Liver (tissue), 9 donors: ENCODE results near the gene ATOH8. TPM values are rescaled to one million over a fixed set of nuclear protein-coding genes. Genes with fewer than 3 reads are reported as not detected.
A peak's percentile ranks its signal among the peaks of the same experiment; 100 is the strongest.

ENCODE experiments used
- DNase-seq: peaks from one replicate; pipeline ENCODE4 v3.0.0-alpha.2; 2017; ENCODE audit warnings: low spot score
- H3K27ac ChIP-seq, 2 donors: one replicate each; pipeline ENCODE4 v1.7.0; 2013; ENCODE audit warnings: inconsistent platforms in 2 of 2, low read length in 2 of 2, control low read depth in 1 of 2, low read depth in 1 of 2, mild to moderate bottlenecking in 1 of 2
- H3K27me3 ChIP-seq, 4 donors: one replicate each; pipeline versions ENCODE4 v1.6.1 to v1.7.0; 2013; ENCODE audit warnings: low read length in 3 of 4, inconsistent platforms in 1 of 4, mild to moderate bottlenecking in 1 of 4, moderate library complexity in 1 of 4; ENCODE audit not compliant: control insufficient read depth in 4 of 4, insufficient read depth in 4 of 4
- H3K36me3 ChIP-seq, 4 donors: one replicate each; pipeline versions ENCODE4 v1.6.1 to v1.7.0; 2013; ENCODE audit warnings: low read length in 3 of 4, mild to moderate bottlenecking in 3 of 4, low read depth in 1 of 4, moderate library complexity in 1 of 4; ENCODE audit not compliant: control insufficient read depth in 4 of 4, insufficient read depth in 3 of 4
- H3K4me1 ChIP-seq, 4 donors: one replicate each; pipeline versions ENCODE4 v1.6.1 to v1.7.0; 2013; ENCODE audit warnings: low read length in 3 of 4, mild to moderate bottlenecking in 3 of 4, moderate library complexity in 1 of 4; ENCODE audit not compliant: control insufficient read depth in 4 of 4, insufficient read depth in 4 of 4
- H3K4me3 ChIP-seq, 3 donors: one replicate each; pipeline versions ENCODE4 v1.6.1 to v1.7.0; 2013; ENCODE audit warnings: low read length in 3 of 3, control low read depth in 1 of 3, low read depth in 1 of 3, mild to moderate bottlenecking in 1 of 3
- H3K9ac ChIP-seq, 2 donors: one replicate each; pipeline ENCODE4 v1.7.0; 2013; ENCODE audit warnings: low read length in 2 of 2, mild to moderate bottlenecking in 2 of 2, moderate library complexity in 2 of 2, control low read depth in 1 of 2, low read depth in 1 of 2
- H3K9me3 ChIP-seq, 4 donors: one replicate each; pipeline versions ENCODE4 v1.6.1 to v1.7.0; 2013; ENCODE audit warnings: low read length in 3 of 4; ENCODE audit not compliant: control insufficient read depth in 4 of 4
- ATF3 ChIP-seq: IDR thresholded peaks from 2 replicates; pipeline ENCODE4 v1.6.1; 2016; ENCODE audit warnings: antibody characterized with exemption
- FOXA1 ChIP-seq: IDR thresholded peaks from 2 replicates; pipeline ENCODE4 v1.6.1; 2016; ENCODE audit warnings: antibody characterized with exemption
- FOXA2 ChIP-seq: IDR thresholded peaks from 2 replicates; pipeline ENCODE4 v1.6.1; 2016; ENCODE audit warnings: antibody characterized with exemption
- GABPA ChIP-seq, 2 donors: IDR thresholded peaks in 1 of 2; conservative IDR thresholded peaks in 1 of 2; 2 replicates each; pipeline ENCODE4 v1.6.1; 2016; ENCODE audit warnings: antibody characterized with exemption in 2 of 2, mild to moderate bottlenecking in 1 of 2, moderate library complexity in 1 of 2
- HNF4A ChIP-seq, 2 donors: conservative IDR thresholded peaks; 2 replicates each; pipeline ENCODE4 v1.6.1; 2016; ENCODE audit warnings: antibody characterized with exemption in 2 of 2, mild to moderate bottlenecking in 2 of 2
- HNF4G ChIP-seq: IDR thresholded peaks from 2 replicates; pipeline ENCODE4 v1.6.1; 2016; ENCODE audit warnings: antibody characterized with exemption
- JUND ChIP-seq, 2 donors: IDR thresholded peaks; 2 replicates each; pipeline ENCODE4 v1.6.1; 2016; ENCODE audit warnings: antibody characterized with exemption in 2 of 2
- NR2F2 ChIP-seq: IDR thresholded peaks from 2 replicates; pipeline ENCODE4 v1.6.1; 2016; ENCODE audit warnings: antibody characterized with exemption
- RAD21 ChIP-seq, 2 donors: IDR thresholded peaks; 2 replicates each; pipeline ENCODE4 v1.6.1; 2016; ENCODE audit warnings: antibody characterized with exemption in 2 of 2, mild to moderate bottlenecking in 2 of 2
- REST ChIP-seq: IDR thresholded peaks from 2 replicates; pipeline ENCODE4 v1.6.1; 2016; ENCODE audit warnings: antibody characterized with exemption, mild to moderate bottlenecking
- RXRA ChIP-seq, 2 donors: IDR thresholded peaks; 2 replicates each; pipeline ENCODE4 v1.6.1; 2017 to 2018; ENCODE audit warnings: antibody characterized with exemption in 2 of 2, mild to moderate bottlenecking in 1 of 2
- SP1 ChIP-seq: IDR thresholded peaks from 2 replicates; pipeline ENCODE4 v1.6.1; 2018; ENCODE audit warnings: antibody characterized with exemption, mild to moderate bottlenecking
- TAF1 ChIP-seq: conservative IDR thresholded peaks from 2 replicates; pipeline ENCODE4 v1.6.1; 2016; ENCODE audit warnings: antibody characterized with exemption, mild to moderate bottlenecking
- YY1 ChIP-seq: IDR thresholded peaks from 2 replicates; pipeline ENCODE4 v1.6.1; 2016; ENCODE audit warnings: antibody characterized with exemption, mild to moderate bottlenecking
- ZBTB33 ChIP-seq: IDR thresholded peaks from 2 replicates; pipeline ENCODE4 v1.6.1; 2016; ENCODE audit warnings: antibody characterized with exemption
- WGBS: extraction: QIAGEN DNeasy Blood & Tissue Kit; methylation state at CpG from one replicate; pipeline ENCODE4 v1.1.7; 2013; 5-methylcytosine and 5-hydroxymethylcytosine counted together
- polyA plus RNA-seq, 2 donors: library from polyadenylated mRNA; stranded (reverse) in 1 of 2; unstranded in 1 of 2; fragments of 200-250 nt in 1 of 2; fragments of >200 nt in 1 of 2; fragmentation: Nextera tagmentation in 1 of 2; extraction: Ambion mirVana in 1 of 2; gene quantifications; one replicate each; pipeline versions ENCODE4 v1.2.1 to v1.2.3, GENCODE V29; 2013 to 2015
- total RNA-seq, 2 donors: library from RNA; depleted of rRNA; stranded (reverse); fragments of >200 nt; gene quantifications; one replicate each; pipeline ENCODE4 v1.2.3, GENCODE V29; 2014
- TF ChIP-seq, protein P1 (sequence below): fragments of 150-350 bp; IDR thresholded peaks from 2 replicates; pipeline ENCODE4 v1.5.1; 2017; ENCODE audit warnings: improper control_type of control experiment, low read depth, low read length; ENCODE audit not compliant: missing input control
- donor health status: healthy.
- donor health status: healthy.
- donor health status: healthy.
- donor health status: healthy.
- donor health status: healthy.

Gene ATOH8
- total and polyA plus RNA-seq, 4 donors: 0.33 to 37.7 (median 26.8) TPM

- Histone ChIP-seq H3K4me1 (peaks cover 20 to 47% (median 36%) of the 10 kb centered on the region in 4 donors), H3K9ac (no peak overlapping the region), H3K4me3 (no peak overlapping the region), H3K27me3 (no peaks in the 10 kb centered on the region), H3K27ac (peak overlapping the region; percentile 75 to 88), H3K9me3 (no peaks in the 10 kb centered on the region), H3K36me3 (no peaks in the 10 kb centered on the region)
- WGBS: 74% methylated on average over 10 of the region's 10 CpGs
- no peak for DNase-seq
- TF ChIP-seq HNF4A (conservative IDR thresholded peaks at IDR 0.05) (no peak), RXRA (IDR thresholded peaks at IDR 0.05) (no peak), TAF1 (no peak), FOXA2 (no peak), NR2F2 (no peak), SP1 (no peak), ATF3 (no peak), REST (no peak), FOXA1 (no peak), RAD21 (IDR thresholded peaks at IDR 0.05) (no peak), JUND (IDR thresholded peaks at IDR 0.05) (no peak), ZBTB33 (no peak), YY1 (no peak), HNF4G (no peak)
- TF ChIP-seq, protein P1, sequence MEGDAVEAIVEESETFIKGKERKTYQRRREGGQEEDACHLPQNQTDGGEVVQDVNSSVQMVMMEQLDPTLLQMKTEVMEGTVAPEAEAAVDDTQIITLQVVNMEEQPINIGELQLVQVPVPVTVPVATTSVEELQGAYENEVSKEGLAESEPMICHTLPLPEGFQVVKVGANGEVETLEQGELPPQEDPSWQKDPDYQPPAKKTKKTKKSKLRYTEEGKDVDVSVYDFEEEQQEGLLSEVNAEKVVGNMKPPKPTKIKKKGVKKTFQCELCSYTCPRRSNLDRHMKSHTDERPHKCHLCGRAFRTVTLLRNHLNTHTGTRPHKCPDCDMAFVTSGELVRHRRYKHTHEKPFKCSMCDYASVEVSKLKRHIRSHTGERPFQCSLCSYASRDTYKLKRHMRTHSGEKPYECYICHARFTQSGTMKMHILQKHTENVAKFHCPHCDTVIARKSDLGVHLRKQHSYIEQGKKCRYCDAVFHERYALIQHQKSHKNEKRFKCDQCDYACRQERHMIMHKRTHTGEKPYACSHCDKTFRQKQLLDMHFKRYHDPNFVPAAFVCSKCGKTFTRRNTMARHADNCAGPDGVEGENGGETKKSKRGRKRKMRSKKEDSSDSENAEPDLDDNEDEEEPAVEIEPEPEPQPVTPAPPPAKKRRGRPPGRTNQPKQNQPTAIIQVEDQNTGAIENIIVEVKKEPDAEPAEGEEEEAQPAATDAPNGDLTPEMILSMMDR: no peak
Observed at GRCh38 chr2:85743304-85743978, 10.3 kb upstream of the ATOH8 start.

DNA sequence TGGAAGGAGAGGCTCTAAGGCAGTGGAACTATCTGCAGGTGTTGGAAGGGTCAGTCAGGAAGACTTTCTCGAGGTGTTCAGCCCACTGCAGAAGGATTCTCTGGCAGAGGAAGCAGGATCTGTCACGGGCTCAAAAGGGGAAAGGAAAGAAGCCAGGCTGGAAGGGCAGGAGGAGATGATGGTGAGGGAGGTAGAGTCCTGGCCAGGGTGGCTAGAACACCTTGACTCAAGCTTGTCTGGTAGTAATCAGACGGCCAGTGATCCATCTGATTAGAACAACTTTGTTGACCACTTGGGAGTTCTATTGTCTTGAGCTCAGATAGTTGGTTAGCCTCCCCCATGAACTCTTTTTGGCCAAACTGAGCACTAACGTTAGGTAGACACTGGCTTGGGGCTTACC is 9.7 kb upstream of the ATOH8 start:
- Histone ChIP-seq H3K36me3 (no peaks in the 10 kb centered on the region), H3K9me3 (no peaks in the 10 kb centered on the region), H3K9ac (no peak overlapping the region), H3K4me3 (no peak overlapping the region), H3K27me3 (no peaks in the 10 kb centered on the region), H3K27ac (no peak overlapping the region), H3K4me1 (peaks cover 20 to 52% (median 39%) of the 10 kb centered on the region in 4 donors)
- no peak for DNase-seq
- WGBS: 74% methylated on average over 4 of the region's 4 CpGs
- TF ChIP-seq ZBTB33 (no peak), GABPA (IDR thresholded peaks at IDR 0.05 in 1 of 2, conservative IDR thresholded peaks at IDR 0.05 in 1 of 2) (no peak)
